ENCODE data around the gene MGMT.

Gene MGMT

DNA sequence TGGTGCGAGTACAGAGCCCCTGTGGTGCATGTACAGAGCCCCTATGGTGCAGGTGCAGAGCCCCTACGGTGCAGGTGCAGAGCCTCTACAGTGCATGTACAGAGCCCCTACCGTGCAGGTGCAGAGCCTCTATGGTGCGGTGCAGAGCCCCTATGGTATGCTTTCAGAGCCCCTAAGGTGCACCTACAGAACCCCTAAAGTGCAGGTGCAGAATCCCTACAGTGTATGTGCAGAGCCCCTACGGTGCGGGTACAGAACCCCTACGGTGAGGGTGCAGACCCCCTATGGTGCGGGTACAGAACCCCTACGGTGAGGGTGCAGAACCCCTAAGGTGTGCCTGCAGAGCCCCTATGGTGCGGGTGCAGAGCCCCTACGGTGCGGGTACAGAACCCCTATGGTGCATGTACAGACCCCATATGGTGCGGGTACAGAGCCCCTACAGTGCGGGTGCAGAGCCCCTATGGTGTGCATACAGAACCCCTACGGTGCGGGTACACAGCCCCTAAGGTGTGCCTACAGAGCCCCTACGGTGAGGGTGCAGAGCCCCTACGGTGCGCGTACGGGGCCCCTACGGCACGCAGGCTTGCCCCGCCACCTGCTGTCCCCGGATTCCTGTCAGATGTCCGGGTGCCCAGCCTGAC, 53.5 kb downstream of the MGMT start:
- no peak for DNase-seq (ENCODE audit: low read depth in 2 of 2)

DNA sequence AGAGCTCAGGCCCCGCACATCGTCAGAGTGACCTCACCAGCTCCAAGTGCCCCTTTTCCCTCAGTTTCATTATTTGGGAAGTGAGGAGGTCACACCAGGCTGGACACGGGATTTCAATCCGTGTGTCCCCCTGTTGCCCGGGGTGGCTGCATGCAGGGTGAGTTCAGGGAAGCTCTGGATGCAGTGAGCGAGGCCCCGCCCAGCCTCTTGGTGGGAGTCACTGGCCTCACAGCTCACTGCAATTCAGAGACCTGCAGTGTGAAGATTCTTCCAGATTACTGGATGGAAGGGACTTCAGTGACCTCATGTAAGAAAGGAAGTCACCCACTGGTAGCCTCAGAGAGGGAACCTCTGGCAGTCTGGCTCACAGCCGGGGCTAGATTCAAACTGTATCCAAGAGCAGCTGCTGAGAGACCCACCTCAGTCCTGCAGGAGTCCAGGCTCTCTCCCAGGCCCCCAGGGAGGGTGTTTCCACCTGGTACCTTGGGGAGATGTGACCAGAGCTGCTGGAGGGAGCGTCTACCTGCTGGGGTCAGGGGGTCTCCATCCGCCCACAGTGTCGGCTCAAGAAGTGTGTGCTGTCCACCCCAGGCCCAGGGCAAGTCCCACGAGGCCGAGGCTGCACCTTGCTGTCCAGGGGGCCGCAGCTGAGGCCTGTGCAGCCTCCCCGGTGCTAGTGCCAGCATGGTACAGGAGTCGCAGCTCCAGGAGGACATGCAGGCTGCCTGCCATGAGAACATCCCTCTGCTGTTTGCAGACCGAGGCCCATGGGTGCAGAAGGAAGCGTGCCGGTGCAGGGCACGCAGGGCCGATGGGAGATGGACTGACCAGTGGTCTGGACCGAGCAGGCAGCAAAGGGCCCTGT, 54.4 kb downstream of the MGMT start:
- DNase-seq (ENCODE audit: low read depth in 2 of 2) = no peak

DNA sequence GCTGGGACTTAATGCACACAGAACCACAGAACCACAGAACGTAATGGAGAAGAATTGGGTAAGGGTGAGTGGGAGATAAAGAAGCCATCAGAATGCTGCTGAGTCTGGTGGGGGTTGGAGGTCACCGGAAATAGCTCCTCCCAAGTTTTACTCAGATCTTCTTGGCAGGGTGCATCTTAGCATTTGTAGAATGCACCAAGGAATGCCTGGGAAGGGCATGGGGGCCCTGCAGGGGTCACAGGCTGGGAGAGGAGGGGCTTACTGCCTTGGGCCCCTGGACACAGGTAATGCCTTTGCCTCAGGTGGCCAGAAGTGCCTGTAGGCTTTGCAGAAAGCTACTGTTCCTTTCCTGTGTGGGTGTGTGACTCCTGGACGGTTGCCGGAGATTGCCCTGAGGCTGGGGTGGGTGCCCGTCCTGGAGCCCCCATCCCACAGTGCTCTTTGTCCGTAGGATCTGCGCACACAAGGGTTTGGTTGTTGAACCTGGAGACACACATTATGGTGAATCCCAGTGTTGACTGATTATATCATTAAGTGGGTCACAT, 55.1 kb downstream of the MGMT start:
- DNase-seq (ENCODE audit: low read depth in 2 of 2) = no peak

DNA sequence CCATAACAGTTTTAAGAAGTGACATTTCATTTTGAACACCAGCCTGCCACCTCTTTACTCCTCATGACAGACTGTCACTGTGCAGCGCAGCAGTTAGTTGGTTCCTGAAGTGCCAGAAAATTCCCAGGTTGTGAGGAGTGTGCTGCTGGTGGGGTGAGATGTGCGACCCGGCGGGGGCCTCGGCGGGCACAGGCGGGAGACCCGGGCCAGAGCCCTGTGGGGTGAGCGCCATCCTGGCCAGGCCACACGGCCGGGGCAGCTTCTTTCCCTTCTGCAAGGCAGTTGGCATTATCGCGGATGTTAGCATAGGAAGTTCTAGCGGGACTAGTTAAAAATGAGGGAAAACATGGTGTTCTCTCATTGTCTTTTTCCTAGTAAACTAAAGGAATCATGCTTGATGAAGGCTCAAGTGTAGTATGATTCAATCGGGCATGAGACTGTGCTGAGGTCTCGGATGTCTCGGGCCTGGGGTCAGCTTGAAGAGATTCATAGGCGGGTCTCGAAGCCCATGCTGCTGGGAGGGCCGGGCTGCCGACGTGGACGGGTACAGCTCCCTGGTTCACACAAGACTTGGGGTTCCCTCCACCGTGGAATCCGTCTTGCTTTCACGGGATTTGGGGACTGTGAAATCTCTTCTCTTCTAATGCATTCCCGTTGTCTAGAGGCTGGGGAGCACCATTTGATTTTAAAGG, 56.1 kb downstream of the MGMT start:
- no peak for DNase-seq (ENCODE audit: low read depth in 2 of 2)

DNA sequence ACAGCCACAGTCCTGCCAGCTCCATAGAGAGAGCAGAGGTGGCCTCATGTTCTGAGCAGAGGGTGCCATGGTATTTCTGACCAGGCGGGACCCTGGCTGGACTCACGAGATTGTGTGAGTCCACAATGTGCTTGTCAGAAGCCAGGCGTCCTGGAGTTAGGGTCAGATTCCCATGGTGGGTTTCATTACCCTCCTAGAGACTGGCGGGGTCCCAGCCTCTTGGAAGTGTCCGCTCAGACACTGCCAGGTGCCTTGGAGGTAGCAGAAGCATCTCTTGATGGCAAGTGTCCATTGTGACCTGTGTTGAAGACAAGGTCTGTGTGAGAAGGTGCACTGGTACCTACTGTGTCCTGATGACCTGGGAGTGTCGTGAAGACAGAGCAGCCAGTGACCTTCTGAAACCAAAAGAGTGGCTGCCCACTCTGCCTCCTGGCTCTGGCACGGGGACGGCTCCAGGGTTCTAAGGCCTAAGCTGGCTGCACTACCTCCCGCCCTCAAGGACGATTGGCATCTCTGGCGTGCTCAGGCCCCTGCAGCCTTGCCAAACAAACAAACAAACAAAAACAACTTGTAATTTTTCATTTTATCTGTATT, 56.8 kb downstream of the MGMT start:
- DNase-seq (ENCODE audit: low read depth in 2 of 2) = no peak

DNA sequence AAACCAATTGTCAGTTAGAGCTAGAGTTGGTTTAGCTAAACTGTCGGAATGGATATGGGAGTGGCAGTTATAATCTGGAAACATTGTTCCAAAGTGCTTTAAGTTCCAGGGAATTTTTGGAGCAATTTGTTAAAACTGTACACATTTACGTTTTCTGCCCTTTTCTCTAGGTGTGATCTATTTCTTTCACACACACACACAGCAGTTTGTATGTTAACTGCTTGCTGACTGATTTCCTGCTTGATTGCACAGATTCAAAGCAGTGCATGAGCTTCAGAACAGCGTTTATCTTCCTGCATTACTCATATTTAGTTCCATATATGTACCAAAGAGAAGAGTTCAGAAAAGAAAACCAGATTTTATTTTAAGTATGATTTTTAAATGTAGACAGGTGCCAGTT, 57.9 kb downstream of the MGMT start:
- DNase-seq (ENCODE audit: low read depth in 2 of 2) = no peak

DNA sequence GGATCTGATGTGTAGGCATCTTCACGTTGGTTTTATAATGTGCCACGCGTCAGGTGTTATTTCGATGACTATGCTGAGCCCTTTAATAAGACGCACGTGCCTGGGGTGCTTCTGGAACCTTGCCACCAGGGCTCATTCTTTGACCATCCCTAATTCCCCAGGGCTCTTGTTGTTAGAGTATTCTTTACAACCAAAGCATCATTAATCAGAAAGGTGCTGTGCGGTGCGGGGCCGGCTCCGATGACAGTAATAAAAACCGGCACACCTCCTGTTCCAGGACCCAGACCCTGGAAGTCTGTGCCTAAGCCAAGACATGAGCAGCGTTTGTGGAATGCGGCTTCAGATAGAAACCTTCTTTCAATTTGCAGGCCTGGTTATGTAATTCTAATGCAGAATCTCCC, 58.4 kb downstream of the MGMT start:
- DNase-seq (ENCODE audit: low read depth in 2 of 2) = no peak

DNA sequence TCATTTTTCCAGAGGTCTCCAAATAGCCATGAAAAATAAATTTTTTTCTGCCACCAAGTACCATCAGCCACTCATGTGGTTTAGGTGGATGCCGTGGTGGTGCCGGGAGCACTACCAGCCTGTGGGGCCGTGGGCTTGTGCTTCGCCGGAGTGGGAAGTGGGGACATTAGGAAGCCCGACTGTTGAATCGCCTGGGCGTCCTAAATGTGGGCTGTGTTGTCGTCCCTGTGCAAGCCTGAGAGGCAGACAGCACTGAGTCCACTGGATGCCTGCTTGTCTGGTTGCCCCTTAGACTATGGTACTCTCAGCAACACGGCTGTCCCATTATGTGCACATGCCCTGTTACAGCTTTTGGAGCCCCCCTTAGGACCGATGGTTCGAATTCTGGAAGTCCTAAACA, 59.9 kb downstream of the MGMT start:
- DNase-seq (ENCODE audit: low read depth in 2 of 2) = no peak

DNA sequence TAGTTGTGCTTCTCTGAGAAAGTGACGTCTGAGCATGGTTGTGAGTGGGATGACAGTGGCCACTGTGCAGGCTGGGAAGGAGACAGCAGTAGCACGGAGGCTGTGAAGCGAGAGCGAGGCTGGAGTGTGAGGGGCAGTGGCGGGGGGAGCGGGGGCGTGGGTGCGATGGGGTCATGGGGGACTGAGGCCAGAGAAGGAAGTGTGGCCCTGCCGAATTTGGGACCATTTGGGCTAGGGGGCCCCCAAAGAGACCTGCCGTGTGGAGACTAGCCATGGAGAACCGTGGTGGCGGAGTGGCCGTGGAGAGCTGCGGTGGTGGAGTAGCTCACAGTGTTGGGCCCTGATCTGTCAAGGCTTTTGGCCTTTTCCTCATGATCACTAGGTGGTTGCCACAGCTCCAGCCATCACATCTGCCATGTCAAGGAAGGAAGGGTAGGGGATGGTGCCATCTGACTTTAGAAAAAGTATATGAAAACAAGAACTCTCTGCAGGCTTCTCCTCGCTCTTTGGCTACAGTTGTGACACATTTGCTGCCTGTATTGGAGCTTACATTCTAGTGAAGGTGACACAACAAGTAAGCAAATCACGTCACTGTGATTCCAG, 61.4 kb downstream of the MGMT start:
- no peak for DNase-seq (ENCODE audit: low read depth in 2 of 2)

DNA sequence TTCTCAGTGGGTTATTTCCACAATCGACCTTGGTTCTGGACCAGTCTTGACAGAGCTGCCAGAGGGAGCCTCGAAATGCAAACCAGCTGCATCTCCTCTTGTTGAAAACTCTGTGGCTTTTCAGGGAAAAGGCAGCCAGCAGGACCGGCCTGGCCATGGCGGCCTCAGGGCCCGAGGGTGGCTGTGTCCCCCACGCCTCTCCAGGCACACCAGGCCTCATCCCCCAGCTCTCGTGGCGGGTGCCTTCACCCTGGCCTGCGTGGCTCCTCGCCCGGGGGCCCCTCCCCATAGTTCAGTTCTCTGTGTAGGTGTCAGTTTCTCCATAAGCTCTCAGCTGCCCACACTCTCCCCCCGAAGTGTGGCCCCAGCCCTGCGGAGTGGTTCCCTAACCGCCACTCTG, 63.5 kb downstream of the MGMT start:
- no peak for DNase-seq (ENCODE audit: low read depth in 2 of 2)

DNA sequence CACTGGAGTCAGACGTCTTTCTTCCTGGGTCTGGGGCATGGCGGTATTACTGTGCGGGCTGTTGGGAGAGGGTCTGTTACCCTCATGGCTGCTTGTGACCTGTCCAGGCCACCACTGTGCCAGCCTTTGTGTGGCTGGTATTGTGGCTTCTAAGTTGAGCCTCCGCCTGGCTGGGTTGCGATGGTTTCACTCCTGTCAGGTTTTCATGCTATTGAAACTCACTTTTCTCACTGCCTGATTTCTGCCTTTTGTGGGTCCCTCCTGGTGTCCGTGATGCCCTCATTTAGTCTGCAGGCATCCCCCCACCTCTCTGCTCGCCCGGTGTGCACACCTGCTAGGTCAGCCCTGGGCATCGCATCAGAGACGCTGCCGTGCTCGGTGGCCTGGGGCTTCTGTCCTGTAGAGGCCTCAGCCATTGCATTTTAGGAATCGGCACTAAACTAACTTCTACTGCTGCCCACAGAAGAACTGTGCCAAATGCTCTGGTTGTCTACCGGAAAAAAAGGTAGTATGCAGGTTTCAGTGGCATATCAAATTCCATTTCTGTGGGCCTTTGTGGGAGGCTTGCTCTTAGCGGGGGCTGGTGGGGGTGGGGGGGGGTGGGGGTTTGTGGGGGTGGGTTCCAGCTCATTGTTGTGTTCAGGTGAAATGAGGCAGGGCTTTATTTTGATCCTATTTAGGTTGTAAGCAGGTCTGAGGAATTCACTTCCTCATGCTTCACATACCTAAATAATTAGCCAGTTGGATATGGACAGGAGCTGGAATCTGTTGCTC, 64.3 kb downstream of the MGMT start:
- DNase-seq (ENCODE audit: low read depth in 2 of 2) = no peak

DNA sequence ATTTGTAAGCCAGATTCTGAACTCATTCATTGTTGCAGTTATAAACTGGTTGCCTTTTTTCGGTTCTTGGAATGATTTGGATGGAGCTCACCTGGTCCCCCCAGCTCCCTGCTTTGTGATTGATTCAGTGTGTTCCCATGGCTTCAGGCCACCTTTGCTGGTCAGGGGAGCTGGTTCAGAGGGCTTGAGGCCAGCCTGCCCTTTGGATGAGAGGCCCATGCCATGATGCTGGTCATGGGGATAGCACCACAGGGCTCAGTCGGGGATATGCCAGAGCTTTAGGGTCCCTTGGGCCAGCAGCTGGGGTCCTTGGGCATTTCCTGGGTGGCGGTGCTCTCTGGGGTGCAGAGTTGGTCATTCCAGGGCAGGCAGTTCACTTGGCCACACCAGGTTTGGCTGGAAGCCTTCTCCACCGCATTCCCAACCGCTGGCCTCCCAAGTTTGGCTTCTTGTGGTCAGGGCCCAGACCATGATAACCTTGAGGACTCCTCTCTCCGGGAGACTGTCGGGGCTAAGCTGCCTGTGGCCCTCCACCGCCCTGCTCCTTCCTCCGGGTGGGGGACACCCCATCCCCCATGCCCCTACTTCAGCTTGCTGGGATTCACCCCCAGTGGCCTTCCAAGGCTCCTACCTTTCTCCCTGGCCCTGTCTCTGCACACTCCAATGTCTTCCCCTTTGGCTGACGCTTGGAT, 65.1 kb downstream of the MGMT start:
- no peak for DNase-seq (ENCODE audit: low read depth in 2 of 2)

DNA sequence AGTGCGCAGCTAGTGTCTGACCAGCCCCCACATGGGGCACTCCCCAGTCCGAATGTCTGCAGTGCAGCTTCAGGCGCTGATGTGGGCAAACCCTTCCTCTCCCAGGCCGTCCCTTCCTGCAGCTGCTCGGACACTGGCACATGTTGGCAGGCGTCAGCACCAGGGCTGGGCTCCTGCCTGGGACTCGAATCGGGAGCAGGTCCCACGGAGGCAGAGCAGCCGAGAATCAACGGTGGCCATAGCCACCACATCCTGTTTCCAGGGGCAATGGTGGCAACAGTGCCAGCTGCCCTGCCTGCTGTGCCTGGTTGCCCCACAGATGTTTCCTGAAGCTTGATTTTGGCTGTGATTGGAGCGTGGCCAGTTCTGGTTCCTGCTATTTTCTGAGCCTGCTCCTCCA, 65.8 kb downstream of the MGMT start:
- DNase-seq (ENCODE audit: low read depth in 2 of 2) = no peak

DNA sequence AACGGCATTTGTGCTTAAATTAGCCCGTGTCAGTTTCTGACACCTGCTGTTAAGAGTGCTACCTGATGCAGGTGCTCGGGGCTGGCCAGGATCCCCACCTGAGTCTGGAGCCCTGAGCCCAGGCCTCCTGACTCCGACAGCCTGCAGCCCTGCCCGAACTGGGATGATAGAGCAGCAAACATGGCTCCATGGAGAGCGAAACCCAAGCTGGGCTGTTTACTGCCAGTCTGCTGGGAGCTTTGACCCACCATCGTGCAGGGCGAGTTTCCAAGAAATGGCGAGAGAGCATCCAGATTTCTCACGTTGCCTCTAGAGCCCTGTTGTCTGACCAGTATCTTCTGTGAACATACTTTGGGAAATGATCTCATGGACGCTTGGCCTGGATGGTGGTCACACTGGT, 66.2 kb downstream of the MGMT start:
- no peak for DNase-seq (ENCODE audit: low read depth in 2 of 2)

DNA sequence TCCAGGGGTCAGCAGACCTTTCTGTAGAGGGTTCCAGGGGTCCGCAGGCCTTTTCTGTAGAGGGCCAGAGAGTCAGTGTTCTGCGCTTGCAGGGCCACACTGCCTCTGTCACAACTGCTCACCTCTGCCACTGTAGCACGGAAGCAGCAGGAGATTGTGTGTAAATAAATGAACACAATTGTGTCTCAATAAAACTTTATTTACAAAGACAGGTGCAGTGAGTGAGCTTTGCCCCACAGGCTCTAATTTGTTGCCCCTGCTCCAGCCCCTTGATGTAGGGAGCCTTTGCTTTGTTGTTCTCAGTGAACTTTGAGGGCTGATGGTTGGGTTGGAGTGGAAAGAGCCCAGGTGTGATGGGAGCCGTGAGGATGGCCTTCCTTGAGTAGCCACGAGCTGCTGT, 67.8 kb downstream of the MGMT start:
- DNase-seq (ENCODE audit: low read depth in 2 of 2) = no peak

DNA sequence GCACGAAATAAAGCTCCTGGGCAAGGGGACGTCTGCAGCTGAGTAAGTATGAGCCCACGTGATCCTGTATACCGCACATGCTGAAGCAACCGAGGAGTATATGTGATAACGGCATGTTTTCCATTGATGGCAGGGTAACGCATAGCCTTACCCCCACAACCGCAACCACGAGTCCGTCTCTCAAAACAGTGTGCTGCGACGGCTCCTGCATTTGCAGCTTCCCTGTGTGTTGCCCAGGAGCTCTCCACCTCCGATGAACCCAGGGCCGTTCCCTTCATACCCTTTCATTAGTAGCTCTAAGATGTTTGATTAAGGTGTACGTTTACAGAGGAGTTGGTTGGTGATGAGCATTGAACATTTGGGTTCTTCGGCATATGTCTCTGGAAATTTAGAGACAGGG, 69.3 kb downstream of the MGMT start:
- no peak for DNase-seq (ENCODE audit: low read depth in 2 of 2)

DNA sequence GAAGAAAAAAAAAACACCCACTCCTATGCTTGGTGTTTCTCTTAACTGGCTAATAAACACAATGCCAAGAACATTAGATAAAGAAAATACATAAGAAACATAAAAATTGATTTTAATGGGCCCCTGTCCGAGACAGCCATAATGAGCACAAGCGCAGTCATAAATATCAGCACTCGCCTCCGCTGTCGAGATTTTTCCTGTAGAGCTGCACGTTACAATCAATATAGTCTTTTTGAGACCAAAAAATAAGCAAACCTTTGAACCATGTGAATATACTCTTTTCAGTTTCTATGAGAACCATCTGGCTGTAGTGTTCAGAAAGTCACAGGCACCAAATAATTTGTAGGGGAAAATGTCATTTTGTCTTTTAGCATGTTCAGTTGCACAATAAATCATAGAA, 70.1 kb downstream of the MGMT start:
- no peak for DNase-seq (ENCODE audit: low read depth in 2 of 2)

DNA sequence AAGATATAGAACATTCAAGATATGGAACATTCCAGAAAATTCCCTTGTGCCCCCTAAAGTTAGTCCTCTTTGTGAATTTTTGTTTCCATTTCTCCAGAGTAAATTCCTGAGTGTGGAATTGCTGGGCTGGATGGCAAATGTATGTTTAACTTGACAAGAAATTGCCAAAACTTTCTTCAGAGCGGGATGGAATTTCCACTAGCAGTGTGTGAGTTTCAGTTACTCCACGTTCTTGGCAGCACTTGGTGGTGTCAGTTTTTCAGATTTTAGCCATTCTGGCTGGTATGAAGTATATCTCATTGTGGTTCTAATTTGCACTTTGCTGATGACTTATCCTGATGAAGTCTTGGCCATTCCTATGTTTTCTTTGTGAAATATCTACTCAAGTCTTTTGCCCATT, 71.2 kb downstream of the MGMT start:
- no peak for DNase-seq (ENCODE audit: low read depth in 2 of 2)

DNA sequence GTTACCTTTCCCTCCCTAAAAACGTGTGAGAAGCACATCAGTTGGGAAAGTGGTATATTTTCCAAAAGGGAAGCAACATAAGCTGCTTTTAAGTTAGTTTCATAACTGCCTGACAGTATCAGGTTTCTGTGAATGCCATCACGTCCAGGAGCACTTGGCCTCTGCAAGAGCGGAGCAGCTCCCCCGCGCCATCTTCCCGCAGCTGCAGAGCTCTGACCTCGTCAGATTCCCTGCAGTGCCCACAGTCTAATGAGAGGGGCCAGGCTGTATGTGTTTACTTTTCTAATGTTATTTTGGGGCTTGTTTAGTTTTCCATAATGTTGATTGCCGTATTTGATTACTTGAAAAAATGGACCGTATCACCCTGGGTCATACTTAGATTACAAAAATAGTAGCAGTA, 74.2 kb downstream of the MGMT start:
- no peak for DNase-seq (ENCODE audit: low read depth in 2 of 2)

DNA sequence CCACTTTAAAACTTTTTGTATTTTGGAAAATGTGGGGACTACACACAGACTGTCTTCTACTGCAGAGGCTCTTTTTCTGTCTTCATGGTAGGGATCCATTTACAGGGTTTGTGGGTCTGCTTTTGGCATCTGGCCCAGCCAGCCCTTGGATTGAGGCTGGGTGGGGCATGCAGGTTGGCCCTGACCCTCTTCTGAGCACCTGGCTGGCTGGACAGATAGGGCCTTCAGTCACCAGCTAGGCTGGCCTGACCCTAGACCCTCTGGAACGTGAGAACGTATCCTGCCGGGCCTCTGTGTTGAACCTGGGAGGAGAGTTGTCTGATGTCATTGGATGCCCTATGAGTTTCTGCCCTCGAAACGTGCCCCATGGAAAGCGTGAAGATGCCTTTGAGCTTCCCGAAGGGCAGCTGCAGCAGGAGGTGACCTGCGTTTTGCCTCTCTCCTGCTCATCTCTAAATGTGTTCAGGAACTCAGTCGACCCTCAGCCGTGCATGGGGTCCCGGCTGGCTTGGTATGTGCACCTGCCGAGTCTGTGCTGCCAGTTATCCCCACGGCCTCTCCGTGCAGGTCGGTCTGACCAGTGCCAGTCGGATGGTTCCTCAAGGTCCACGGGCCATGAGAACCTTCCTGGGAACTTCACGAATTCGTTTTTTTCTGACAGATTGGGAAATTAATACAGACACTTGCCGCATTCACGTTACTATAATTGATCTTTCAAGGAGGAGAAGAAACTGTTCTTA, 74.9 kb downstream of the MGMT start:
- DNase-seq (ENCODE audit: low read depth in 2 of 2) = no peak
